ENCODE results near the gene AKR1A1. TPM values are rescaled to one million over a fixed set of nuclear protein-coding genes. Genes with fewer than 3 reads are reported as not detected.
"Not testable (repeated sequence)": the region's sequence is repeated elsewhere in the genome, so short reads cannot be mapped to it uniquely, and the experiment has no call there.

AKR1A1 gene
- total RNA-seq, 6 experiments from 2014 or later = 115 to 308 (median 220) TPM

DNA sequence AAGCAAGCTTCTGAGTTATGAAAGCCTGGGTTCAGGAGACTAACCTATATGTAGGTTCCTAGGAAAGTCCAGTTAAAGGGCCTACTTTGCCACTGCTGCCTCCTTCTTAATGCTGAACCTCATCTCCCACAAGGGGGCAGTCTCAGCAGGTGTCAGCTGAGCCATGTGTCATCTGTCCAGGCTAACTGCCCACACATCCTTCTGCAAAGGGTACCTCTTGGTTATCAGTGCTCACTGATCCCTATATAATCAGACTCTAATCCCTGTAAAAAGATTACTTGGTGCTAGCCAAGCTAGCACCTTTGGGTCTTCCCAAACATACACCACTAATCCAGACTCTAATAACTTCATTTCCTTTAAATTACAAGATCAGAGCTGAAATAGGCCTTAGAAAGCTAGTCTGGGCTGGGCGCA, 38.0 kb upstream of the AKR1A1 start:
- H3K4me3 ChIP-seq = no peak overlapping the region
- H3K27me3 ChIP-seq = no peaks in the 10 kb centered on the region
- DNase-seq = peak in 2 of 3 donors; percentile 51 to 69
- WGBS (ENCODE audit: insufficient coverage, low coverage, low lambda C conversion rate, missing lambda C conversion rate) = 100% methylated on average over 1 of the region's 1 CpG
- no peaks in the 10 kb centered on the region for H3K9me3 ChIP-seq
- peaks cover 0 to 40% (median 15%) of the 10 kb centered on the region in 4 donors for H3K4me1 ChIP-seq
- intact Hi-C loops (cut with DNase I) = loop anchor here in 1 of 2 donors (5.0 kb wide), 1 partner anchor 55 kb away; no protein-coding TSS in a partner anchor
- H3K36me3 ChIP-seq = peaks cover 0 to 89% (median 57%) of the 10 kb centered on the region in 4 donors
- peak; percentile 68 to 85 (median 80) for ATAC-seq
- H3K27ac ChIP-seq = no peak overlapping the region
- TF ChIP-seq, protein P1, sequence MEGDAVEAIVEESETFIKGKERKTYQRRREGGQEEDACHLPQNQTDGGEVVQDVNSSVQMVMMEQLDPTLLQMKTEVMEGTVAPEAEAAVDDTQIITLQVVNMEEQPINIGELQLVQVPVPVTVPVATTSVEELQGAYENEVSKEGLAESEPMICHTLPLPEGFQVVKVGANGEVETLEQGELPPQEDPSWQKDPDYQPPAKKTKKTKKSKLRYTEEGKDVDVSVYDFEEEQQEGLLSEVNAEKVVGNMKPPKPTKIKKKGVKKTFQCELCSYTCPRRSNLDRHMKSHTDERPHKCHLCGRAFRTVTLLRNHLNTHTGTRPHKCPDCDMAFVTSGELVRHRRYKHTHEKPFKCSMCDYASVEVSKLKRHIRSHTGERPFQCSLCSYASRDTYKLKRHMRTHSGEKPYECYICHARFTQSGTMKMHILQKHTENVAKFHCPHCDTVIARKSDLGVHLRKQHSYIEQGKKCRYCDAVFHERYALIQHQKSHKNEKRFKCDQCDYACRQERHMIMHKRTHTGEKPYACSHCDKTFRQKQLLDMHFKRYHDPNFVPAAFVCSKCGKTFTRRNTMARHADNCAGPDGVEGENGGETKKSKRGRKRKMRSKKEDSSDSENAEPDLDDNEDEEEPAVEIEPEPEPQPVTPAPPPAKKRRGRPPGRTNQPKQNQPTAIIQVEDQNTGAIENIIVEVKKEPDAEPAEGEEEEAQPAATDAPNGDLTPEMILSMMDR (IDR thresholded peaks at IDR 0.05) = peak; percentile 72 to 84 (median 77)
- TF ChIP-seq POLR2A (IDR thresholded peaks at IDR 0.05) = no peak

DNA sequence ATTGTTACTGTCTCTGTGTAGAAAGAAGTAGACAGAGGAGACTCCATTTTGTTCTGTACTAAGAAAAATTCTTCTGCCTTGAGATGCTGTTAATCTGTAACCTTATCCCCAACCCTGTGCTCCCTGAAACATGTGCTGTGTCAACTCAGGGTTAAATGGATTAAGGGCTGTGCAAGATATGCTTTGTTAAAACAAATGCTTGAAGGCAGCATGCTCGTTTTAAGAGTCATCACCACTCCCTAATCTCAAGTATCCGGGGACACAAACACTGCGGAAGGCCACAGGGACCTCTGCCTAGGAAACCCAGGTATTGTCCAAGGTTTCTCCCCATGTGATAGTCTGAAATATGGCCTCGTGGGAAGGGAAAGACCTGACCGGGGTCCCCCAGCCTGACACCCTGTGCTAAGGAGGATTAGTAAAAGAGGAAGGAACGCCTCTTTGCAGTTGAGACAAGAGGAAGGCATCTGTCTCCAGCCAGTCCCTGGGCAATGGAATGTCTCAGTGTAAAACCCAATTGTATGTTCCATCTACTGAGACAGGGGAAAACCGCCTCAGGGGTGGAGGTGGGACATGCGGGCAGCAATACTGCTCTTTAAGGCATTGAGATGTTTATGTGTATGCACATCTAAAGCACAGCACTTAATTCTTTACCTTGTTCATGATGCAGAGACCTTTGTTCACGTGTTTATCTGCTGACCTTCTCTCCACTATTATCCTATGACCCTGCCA, 36.9 kb upstream of the AKR1A1 start:
- 60% methylated on average over 7 of the region's 9 CpGs for WGBS (ENCODE audit: insufficient coverage, low coverage, low lambda C conversion rate, missing lambda C conversion rate)
- H3K27ac ChIP-seq = not testable (repeated sequence)
- intact Hi-C loops (cut with DNase I) = loop anchor here in 1 of 2 donors (5.0 kb wide), 1 partner anchor 54 kb away; no protein-coding TSS in a partner anchor

DNA sequence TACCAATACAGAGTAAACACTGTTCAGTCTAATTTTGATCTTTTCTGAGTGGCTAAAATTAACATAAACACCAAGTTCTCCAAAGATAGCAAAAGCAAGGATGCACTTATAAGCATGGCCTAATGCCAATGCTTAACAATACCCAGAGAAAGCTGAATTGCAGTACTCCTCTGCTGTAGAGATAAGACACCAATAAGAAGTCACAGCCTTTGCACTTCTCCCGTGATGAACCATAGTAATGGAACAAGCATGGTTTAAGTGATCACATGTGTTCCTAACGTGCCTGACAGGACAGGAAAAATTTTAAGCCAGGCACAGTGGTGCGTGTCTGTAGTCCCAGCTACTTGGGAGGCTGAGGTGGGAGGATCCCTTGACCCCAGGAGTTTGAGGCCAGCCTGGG, 34.6 kb upstream of the AKR1A1 start:
- Histone ChIP-seq H3K4me3 (no peak overlapping the region), H3K4me1 (peaks cover 0 to 48% (median 24%) of the 10 kb centered on the region in 4 donors), H3K27ac (no peak overlapping the region), H3K36me3 (peaks cover 0 to 74% (median 47%) of the 10 kb centered on the region in 4 donors), H3K9me3 (no peaks in the 10 kb centered on the region), H3K27me3 (no peaks in the 10 kb centered on the region)
- DNase-seq = no peak
- TF ChIP-seq, protein P1 (IDR thresholded peaks at IDR 0.05) = no peak
- no peak for TF ChIP-seq POLR2A (IDR thresholded peaks at IDR 0.05)
- 52% methylated on average over 3 of the region's 3 CpGs for WGBS (ENCODE audit: insufficient coverage, low coverage, low lambda C conversion rate, missing lambda C conversion rate)
- ATAC-seq = no peak
- intact Hi-C loops (cut with DNase I) = no loop called here

More for the DNA sequence above, 36.9 kb upstream of the AKR1A1 start:
- not testable (repeated sequence) for H3K4me3 ChIP-seq, H3K9me3 ChIP-seq, H3K27me3 ChIP-seq, ATAC-seq, DNase-seq
- H3K36me3 ChIP-seq = peaks cover 0 to 96% (median 59%) of the 10 kb centered on the region in 4 donors
- peaks cover 0 to 49% (median 21%) of the 10 kb centered on the region in 4 donors for H3K4me1 ChIP-seq

DNA sequence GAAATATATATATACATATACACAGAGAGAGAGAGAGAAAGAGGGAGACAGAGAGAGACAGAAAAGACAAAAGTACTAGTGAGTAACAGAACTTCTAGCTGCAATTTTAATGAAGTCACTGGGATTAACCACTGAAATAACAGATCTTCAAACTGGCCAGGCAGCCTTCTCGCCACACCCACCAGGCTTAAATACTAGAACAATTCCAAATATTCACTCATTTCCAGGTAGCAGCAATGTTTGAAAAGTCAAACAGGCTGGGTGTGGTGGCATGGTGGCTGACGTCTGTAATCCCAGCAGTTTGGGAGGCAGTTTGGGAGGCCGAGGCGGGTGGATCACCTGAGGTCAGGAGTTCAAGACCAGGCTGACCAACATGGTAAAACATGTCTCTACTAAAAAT, 34.2 kb upstream of the AKR1A1 start:
- intact Hi-C loops (cut with DNase I) = no loop called here
- Histone ChIP-seq H3K27me3 (no peaks in the 10 kb centered on the region), H3K9me3 (no peaks in the 10 kb centered on the region), H3K27ac (no peak overlapping the region), H3K4me1 (peaks cover 0 to 48% (median 24%) of the 10 kb centered on the region in 4 donors), H3K4me3 (no peak overlapping the region), H3K36me3 (peaks cover 0 to 70% (median 43%) of the 10 kb centered on the region in 4 donors)
- 63% methylated on average over 4 of the region's 4 CpGs for WGBS (ENCODE audit: insufficient coverage, low coverage, low lambda C conversion rate, missing lambda C conversion rate)
- no peak for TF ChIP-seq POLR2A (IDR thresholded peaks at IDR 0.05)
- ATAC-seq (no peak), DNase-seq (no peak)

DNA sequence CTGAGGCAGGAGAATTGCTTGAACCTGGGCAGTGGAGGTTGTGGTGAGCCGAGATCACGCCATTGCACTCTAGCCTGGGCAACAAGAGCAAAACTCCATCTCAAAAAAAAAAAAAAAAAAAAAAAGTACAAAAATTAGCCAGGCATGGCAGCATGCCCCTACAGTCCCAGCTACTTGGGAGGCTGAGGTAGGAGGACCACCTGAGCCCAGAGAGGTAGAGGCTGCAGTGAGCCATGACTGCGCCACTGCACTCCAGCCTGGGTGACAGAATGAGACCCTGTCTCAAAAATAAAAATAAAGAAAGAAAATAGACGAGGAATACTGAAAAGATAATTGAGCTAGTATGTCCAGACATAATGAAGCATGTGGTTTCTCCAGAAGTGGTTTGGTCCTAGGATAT, 32.3 kb upstream of the AKR1A1 start:
- DNase-seq; ATAC-seq; H3K27me3 ChIP-seq; H3K27ac ChIP-seq; H3K4me3 ChIP-seq; H3K9me3 ChIP-seq; intact Hi-C loops (cut with DNase I): not testable (repeated sequence)
- 83% methylated on average over 4 of the region's 4 CpGs for WGBS (ENCODE audit: insufficient coverage, low coverage, low lambda C conversion rate, missing lambda C conversion rate)
- Histone ChIP-seq H3K36me3 (peaks cover 0 to 51% (median 28%) of the 10 kb centered on the region in 4 donors), H3K4me1 (peaks cover 0 to 55% (median 27%) of the 10 kb centered on the region in 4 donors)

DNA sequence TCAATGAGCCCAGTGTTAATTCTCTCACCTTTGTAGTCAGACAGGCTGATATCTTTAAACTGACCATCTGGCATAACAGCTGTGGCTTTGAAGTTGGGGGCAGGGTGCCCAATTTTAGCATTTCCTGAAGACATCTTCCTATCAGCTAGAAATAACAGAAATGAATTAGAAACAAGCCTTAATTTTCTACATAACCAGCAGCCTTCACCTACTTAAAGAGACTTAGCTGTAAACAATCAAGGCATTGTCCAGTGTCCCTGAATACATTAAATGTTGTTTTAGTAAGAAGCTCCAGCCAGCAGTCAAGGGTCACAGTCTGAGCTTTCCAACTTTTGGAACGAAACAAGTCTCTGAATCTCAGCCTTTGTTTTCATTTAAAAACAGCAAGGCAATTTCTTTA, 31.7 kb upstream of the AKR1A1 start:
- Histone ChIP-seq H3K9me3 (no peaks in the 10 kb centered on the region), H3K4me3 (peak overlapping the region in 2 of 3 donors; percentile 93 to 95), H3K27me3 (no peaks in the 10 kb centered on the region), H3K36me3 (peaks cover 0 to 46% (median 24%) of the 10 kb centered on the region in 4 donors), H3K27ac (peak overlapping the region in 2 of 3 donors; percentile 5 to 7), H3K4me1 (peaks cover 0 to 55% (median 27%) of the 10 kb centered on the region in 4 donors)
- DNase-seq (no peak), ATAC-seq (no peak)
- intact Hi-C loops (cut with DNase I) = no loop called here
- 0% methylated on average over 1 of the region's 1 CpG for WGBS (ENCODE audit: insufficient coverage, low coverage, low lambda C conversion rate, missing lambda C conversion rate)
- TF ChIP-seq POLR2A (IDR thresholded peaks at IDR 0.05) = no peak
- TF ChIP-seq, protein P1 (IDR thresholded peaks at IDR 0.05) = no peak

DNA sequence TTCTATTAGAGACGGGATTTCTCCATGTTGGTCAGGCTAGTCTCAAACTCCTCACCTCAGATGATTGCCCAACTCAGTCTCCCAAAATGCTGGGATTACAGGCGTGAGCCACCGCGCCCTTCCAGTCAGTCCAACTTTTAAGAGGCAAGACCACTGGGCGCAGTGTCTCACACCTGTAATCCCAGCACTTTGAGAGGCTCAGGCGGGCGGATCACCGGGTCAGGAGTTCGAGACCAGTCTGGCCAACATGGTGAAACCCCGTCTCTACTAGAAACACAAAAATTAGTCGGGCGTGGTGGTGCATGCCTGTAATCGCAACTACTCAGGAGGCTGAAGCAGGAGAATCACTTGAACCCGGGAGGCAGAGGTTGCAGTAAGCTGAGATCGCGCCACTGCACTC, 30.9 kb upstream of the AKR1A1 start:
- DNase-seq; intact Hi-C loops (cut with DNase I); H3K27me3 ChIP-seq; H3K9me3 ChIP-seq; ATAC-seq: not testable (repeated sequence)
- WGBS (ENCODE audit: insufficient coverage, low coverage, low lambda C conversion rate, missing lambda C conversion rate) = 11% methylated on average over 15 of the region's 16 CpGs
- Histone ChIP-seq H3K36me3 (peaks cover 0 to 37% (median 19%) of the 10 kb centered on the region in 4 donors), H3K4me3 (peak overlapping the region; percentile 4 to 95 (median 93)), H3K27ac (peak overlapping the region in 1 of 3 donors; percentile 5), H3K4me1 (peaks cover 0 to 52% (median 26%) of the 10 kb centered on the region in 4 donors)
